Measurements from ENCODE around the gene EPB41L1. TPM values are rescaled to one million over a fixed set of nuclear protein-coding genes. Genes with fewer than 3 reads are reported as not detected.

The EPB41L1 gene
- total and polyA plus RNA-seq, 4 donors, result 13.5 to 61.9 (median 32.8) TPM

GRCh38 chr20:36182604-36183154 is 28.1 kb downstream of the EPB41L1 start:
- DNase-seq (no peak), ATAC-seq (ENCODE audit: insufficient read depth, low FRiP score) (no peak)
- Histone ChIP-seq H3K4me3 (no peak overlapping the region), H3K9ac (ENCODE audit: insufficient read depth in 1 of 2, low read length in 2 of 2) (no peak overlapping the region), H3K36me3 (ENCODE audit: control insufficient read depth in 4 of 4, insufficient read depth in 4 of 4, low read length in 4 of 4) (peaks cover 0 to 32% (median 7%) of the 10 kb centered on the region in 4 donors), H3K9me3 (ENCODE audit: control insufficient read depth in 4 of 4, insufficient read depth in 3 of 4, low read length in 3 of 4) (no peaks in the 10 kb centered on the region), H3K4me1 (ENCODE audit: control insufficient read depth in 5 of 5, insufficient read depth in 5 of 5, low read length in 5 of 5) (no peaks in the 10 kb centered on the region), H3K27me3 (ENCODE audit: control insufficient read depth in 3 of 3, insufficient read depth in 3 of 3, low read length in 2 of 3) (no peaks in the 10 kb centered on the region), H3K27ac (ENCODE audit: low read depth in 1 of 2, low read length in 1 of 2) (no peak overlapping the region)
- WGBS, 2 donors, result 87 to 96% methylated on average over 6 of the region's 6 CpGs
- TF ChIP-seq, protein P1, sequence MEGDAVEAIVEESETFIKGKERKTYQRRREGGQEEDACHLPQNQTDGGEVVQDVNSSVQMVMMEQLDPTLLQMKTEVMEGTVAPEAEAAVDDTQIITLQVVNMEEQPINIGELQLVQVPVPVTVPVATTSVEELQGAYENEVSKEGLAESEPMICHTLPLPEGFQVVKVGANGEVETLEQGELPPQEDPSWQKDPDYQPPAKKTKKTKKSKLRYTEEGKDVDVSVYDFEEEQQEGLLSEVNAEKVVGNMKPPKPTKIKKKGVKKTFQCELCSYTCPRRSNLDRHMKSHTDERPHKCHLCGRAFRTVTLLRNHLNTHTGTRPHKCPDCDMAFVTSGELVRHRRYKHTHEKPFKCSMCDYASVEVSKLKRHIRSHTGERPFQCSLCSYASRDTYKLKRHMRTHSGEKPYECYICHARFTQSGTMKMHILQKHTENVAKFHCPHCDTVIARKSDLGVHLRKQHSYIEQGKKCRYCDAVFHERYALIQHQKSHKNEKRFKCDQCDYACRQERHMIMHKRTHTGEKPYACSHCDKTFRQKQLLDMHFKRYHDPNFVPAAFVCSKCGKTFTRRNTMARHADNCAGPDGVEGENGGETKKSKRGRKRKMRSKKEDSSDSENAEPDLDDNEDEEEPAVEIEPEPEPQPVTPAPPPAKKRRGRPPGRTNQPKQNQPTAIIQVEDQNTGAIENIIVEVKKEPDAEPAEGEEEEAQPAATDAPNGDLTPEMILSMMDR (IDR thresholded peaks at IDR 0.05; ENCODE audit: control extremely low read depth, extremely low read depth), result no peak

DNA sequence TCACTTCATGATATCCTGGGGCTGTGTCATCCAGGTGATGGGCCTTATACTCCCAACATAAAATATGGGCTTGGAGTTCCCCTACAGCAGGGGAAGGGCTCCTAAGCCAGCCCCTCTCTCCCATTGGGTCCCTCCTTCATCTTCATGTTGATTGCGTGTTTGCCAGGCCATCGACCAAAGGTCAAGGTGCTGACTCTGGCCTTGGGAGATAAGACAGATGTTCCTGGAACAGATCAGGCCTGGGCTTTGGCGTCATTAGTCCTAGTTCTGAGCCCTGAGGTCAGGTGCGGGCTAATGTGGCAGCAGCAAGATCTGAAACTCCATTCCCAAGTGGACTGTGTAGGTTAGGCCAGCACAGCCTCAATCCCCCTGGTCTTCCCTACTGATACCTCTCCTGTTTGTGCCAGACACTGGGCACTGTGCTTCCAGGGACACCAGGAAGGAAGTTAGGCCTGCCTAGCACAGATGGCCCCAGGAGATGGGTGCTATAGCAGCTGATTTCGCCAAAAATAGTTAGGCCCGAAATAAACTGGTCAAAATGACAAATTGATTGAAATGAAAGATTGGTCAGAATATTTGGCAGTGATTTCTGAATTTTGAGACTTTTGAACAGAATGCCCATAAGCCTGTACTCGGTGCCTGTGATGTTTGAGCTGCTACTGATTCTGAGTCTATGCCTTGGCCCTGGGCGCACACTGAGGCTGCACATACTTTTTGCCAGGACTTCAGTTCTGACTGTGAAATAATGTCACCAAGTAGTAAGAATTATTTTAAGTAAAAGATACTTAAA is 28.8 kb downstream of the EPB41L1 start:
- H3K27me3 ChIP-seq (ENCODE audit: control insufficient read depth in 3 of 3, insufficient read depth in 3 of 3, low read length in 2 of 3), result no peaks in the 10 kb centered on the region
- no peak overlapping the region for H3K9ac ChIP-seq (ENCODE audit: insufficient read depth in 1 of 2, low read length in 2 of 2)
- DNase-seq, result no peak
- peaks cover 0 to 32% (median 8%) of the 10 kb centered on the region in 4 donors for H3K36me3 ChIP-seq (ENCODE audit: control insufficient read depth in 4 of 4, insufficient read depth in 4 of 4, low read length in 4 of 4)
- no peaks in the 10 kb centered on the region for H3K9me3 ChIP-seq (ENCODE audit: control insufficient read depth in 4 of 4, insufficient read depth in 3 of 4, low read length in 3 of 4)
- no peak overlapping the region for H3K4me3 ChIP-seq
- H3K27ac ChIP-seq (ENCODE audit: low read depth in 1 of 2, low read length in 1 of 2), result no peak overlapping the region
- no peaks in the 10 kb centered on the region for H3K4me1 ChIP-seq (ENCODE audit: control insufficient read depth in 5 of 5, insufficient read depth in 5 of 5, low read length in 5 of 5)
- TF ChIP-seq, protein P1 (IDR thresholded peaks at IDR 0.05; ENCODE audit: control extremely low read depth, extremely low read depth), result no peak
- 85 to 89% methylated on average over 8 of the region's 8 CpGs for WGBS, 2 donors
- no peak for ATAC-seq (ENCODE audit: insufficient read depth, low FRiP score)

GRCh38 chr20:36184816-36185776 is 30.6 kb downstream of the EPB41L1 start:
- no peak for ATAC-seq (ENCODE audit: insufficient read depth, low FRiP score)
- WGBS, 2 donors, result 96 to 97% methylated on average over 15 of the region's 15 CpGs
- TF ChIP-seq, protein P1 (IDR thresholded peaks at IDR 0.05; ENCODE audit: control extremely low read depth, extremely low read depth), result no peak

More at GRCh38 chr20:36184816-36185776, 30.6 kb downstream of the EPB41L1 start:
- no peaks in the 10 kb centered on the region for H3K27me3 ChIP-seq (ENCODE audit: control insufficient read depth in 3 of 3, insufficient read depth in 3 of 3, low read length in 2 of 3)
- H3K4me3 ChIP-seq, result no peak overlapping the region
- H3K9ac ChIP-seq (ENCODE audit: insufficient read depth in 1 of 2, low read length in 2 of 2), result no peak overlapping the region
- H3K4me1 ChIP-seq (ENCODE audit: control insufficient read depth in 5 of 5, insufficient read depth in 5 of 5, low read length in 5 of 5), result no peaks in the 10 kb centered on the region
- DNase-seq, result no peak
- no peaks in the 10 kb centered on the region for H3K9me3 ChIP-seq (ENCODE audit: control insufficient read depth in 4 of 4, insufficient read depth in 3 of 4, low read length in 3 of 4)
- H3K27ac ChIP-seq (ENCODE audit: low read depth in 1 of 2, low read length in 1 of 2), result no peak overlapping the region
- peaks cover 0 to 30% (median 8%) of the 10 kb centered on the region in 4 donors for H3K36me3 ChIP-seq (ENCODE audit: control insufficient read depth in 4 of 4, insufficient read depth in 4 of 4, low read length in 4 of 4)

Measured in lung (tissue), 12 donors.